ENCODE results near the gene SIK1. TPM values are rescaled to one million over a fixed set of nuclear protein-coding genes. Genes with fewer than 3 reads are reported as not detected.

Gene SIK1
- total RNA-seq, 1 experiment from 2014 or later: 5.7 TPM

GRCh38 chr21:43372663-43373361 lies 54.1 kb downstream of the SIK1 start:
- H4K91ac ChIP-seq (ENCODE audit: insufficient read length, low read depth, low read length): no peak overlapping the region
- no peak overlapping the region for H2BK12ac ChIP-seq (ENCODE audit: insufficient read length, low read depth, low read length)
- Mint-ChIP-seq H3K27me3 (ENCODE audit: low read depth) (peaks cover 5% of the 10 kb centered on the region; the same call in 1 of the 2 replicates), H3K4me1 (peaks cover 25 to 32% of the 10 kb centered on the region in 2 experiments), H3K27ac (no peak overlapping the region; a peak in 1 of 7 replicates), H3K4me3 (no peak overlapping the region), H3K36me3 (ENCODE audit: insufficient read depth in 1 of 3, low read depth in 3 of 3) (no peaks in the 10 kb centered on the region), H3K9me3 (peaks cover 0 to 3% of the 10 kb centered on the region in 2 experiments; a peak in 2 of 5 replicates)
- H2BK5ac ChIP-seq (ENCODE audit: insufficient read length, low read length): no peak overlapping the region
- no peaks in the 10 kb centered on the region for H4K20me1 ChIP-seq (ENCODE audit: control insufficient read depth, insufficient read depth, insufficient read length)
- H3K79me1 ChIP-seq (ENCODE audit: insufficient read depth, low read depth, low read length, poor library complexity, severe bottlenecking): no peaks in the 10 kb centered on the region
- no peak overlapping the region for H2BK120ac ChIP-seq (ENCODE audit: low read depth, low read length, poor library complexity, severe bottlenecking)
- H2AFZ ChIP-seq (ENCODE audit: low read length): no peak overlapping the region
- no peaks in the 10 kb centered on the region for H3K27me3 ChIP-seq (ENCODE audit: insufficient read depth, low read length)
- no peak overlapping the region for H3K9ac ChIP-seq (ENCODE audit: extremely low read depth, insufficient read length, low read length)
- no peak overlapping the region for H3K4me2 ChIP-seq (ENCODE audit: insufficient read depth, insufficient read length, low read length)
- TF ChIP-seq, protein P1, sequence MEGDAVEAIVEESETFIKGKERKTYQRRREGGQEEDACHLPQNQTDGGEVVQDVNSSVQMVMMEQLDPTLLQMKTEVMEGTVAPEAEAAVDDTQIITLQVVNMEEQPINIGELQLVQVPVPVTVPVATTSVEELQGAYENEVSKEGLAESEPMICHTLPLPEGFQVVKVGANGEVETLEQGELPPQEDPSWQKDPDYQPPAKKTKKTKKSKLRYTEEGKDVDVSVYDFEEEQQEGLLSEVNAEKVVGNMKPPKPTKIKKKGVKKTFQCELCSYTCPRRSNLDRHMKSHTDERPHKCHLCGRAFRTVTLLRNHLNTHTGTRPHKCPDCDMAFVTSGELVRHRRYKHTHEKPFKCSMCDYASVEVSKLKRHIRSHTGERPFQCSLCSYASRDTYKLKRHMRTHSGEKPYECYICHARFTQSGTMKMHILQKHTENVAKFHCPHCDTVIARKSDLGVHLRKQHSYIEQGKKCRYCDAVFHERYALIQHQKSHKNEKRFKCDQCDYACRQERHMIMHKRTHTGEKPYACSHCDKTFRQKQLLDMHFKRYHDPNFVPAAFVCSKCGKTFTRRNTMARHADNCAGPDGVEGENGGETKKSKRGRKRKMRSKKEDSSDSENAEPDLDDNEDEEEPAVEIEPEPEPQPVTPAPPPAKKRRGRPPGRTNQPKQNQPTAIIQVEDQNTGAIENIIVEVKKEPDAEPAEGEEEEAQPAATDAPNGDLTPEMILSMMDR (conservative IDR thresholded peaks at IDR 0.05): no peak
- no peak overlapping the region for H3T11ph ChIP-seq (ENCODE audit: low read length)
- no peak for DNase-seq
- WGBS (ENCODE audit: extremely low coverage, insufficient read length, low lambda C conversion rate): no CpG with 5 or more reads among the region's 26 CpGs
- no peak overlapping the region for H3K4ac ChIP-seq (ENCODE audit: low read depth, low read length)
- H2BK20ac ChIP-seq (ENCODE audit: low read depth, low read length, poor library complexity, severe bottlenecking): no peak overlapping the region
- H3K4me1 ChIP-seq (ENCODE audit: insufficient read depth, low read length): peaks cover 4% of the 10 kb centered on the region; the same call in 1 of the 2 replicates
- no peak overlapping the region for H3K18ac ChIP-seq (ENCODE audit: insufficient read length, low read depth, low read length)
- no peaks in the 10 kb centered on the region for H3K9me3 ChIP-seq (ENCODE audit: control insufficient read depth, low read depth, low read length)
- H3K23ac ChIP-seq (ENCODE audit: insufficient read length, low read depth, low read length): no peak overlapping the region
- no peak overlapping the region for H3K14ac ChIP-seq (ENCODE audit: insufficient read depth, low read length)
- no peak overlapping the region for H2BK15ac ChIP-seq (ENCODE audit: low read depth, low read length)
- no peak overlapping the region for H3K27ac ChIP-seq (ENCODE audit: insufficient read length, low read depth, low read length)
- no peaks in the 10 kb centered on the region for H3K23me2 ChIP-seq (ENCODE audit: insufficient read length, low read depth, low read length, poor library complexity, severe bottlenecking)
- H3K79me2 ChIP-seq (ENCODE audit: insufficient read depth, low read length): no peaks in the 10 kb centered on the region
- no peak overlapping the region for H2AK5ac ChIP-seq (ENCODE audit: insufficient read length, low read length)
- no peak overlapping the region for H4K8ac ChIP-seq (replicated peaks; ENCODE audit: insufficient read length, low read depth, low read length)
- H4K5ac ChIP-seq (ENCODE audit: insufficient read length, low read depth, low read length): no peak overlapping the region
- H3K56ac ChIP-seq (ENCODE audit: insufficient read length, low read depth, low read length): no peak overlapping the region

Data from H9 (cell line).